AG04450 (cell line): ENCODE results near the gene ATXN1. TPM values are rescaled to one million over a fixed set of nuclear protein-coding genes. Genes with fewer than 3 reads are reported as not detected.
A peak's percentile ranks its signal among the peaks of the same experiment; 100 is the strongest.
"Not testable (repeated sequence)": the region's sequence is repeated elsewhere in the genome, so short reads cannot be mapped to it uniquely, and the experiment has no call there.

Experiments used
- CTCF ChIA-PET: fragments of 300-600, 350-600 bp; formaldehyde crosslinking; extraction: SDS; loops from one replicate; lab custom pipeline; 2022; ENCODE audit warnings: antibody characterized with exemption, inconsistent platforms; lab: Charles Lee
- POLR2A ChIA-PET: fragments of 350-600 bp; formaldehyde crosslinking; extraction: SDS; loops from one replicate; lab custom pipeline; 2021; ENCODE audit warnings: antibody characterized with exemption, inconsistent platforms; lab: Yijun Ruan, JAX
- DNase-seq: peaks from one replicate; pipeline ENCODE4 v3.0.0-alpha.2; 2011; ENCODE audit warnings: low read depth, low spot score
- H3K27ac ChIP-seq: one replicate; pipeline ENCODE4 v1.5.1; 2012; ENCODE audit warnings: low read depth, low read length, control low read depth
- H3K27me3 ChIP-seq: one replicate; pipeline ENCODE4 v1.6.0; 2012; ENCODE audit warnings: low read length; ENCODE audit not compliant: control insufficient read depth, insufficient read depth
- H3K4me3 ChIP-seq: 2 replicates; pipeline ENCODE4 v1.5.1; 2011; ENCODE audit warnings: mild to moderate bottlenecking, low read depth, low read length, control low read depth
- H3K9me3 ChIP-seq: 2 replicates; pipeline ENCODE4 v1.5.1; 2012; ENCODE audit warnings: low read length; ENCODE audit not compliant: control insufficient read depth, insufficient read depth
- polyA plus RNA-seq: library from polyadenylated mRNA; depleted of rRNA; stranded (reverse); fragments of >200 nt; gene quantifications from 2 replicates; pipeline ENCODE4 v1.2.3, GENCODE V29; 2011
- TF ChIP-seq, protein P1 (sequence below): IDR thresholded peaks from 2 replicates; pipeline ENCODE4 v1.5.1; 2011; ENCODE audit warnings: low read depth, low read length, control low read depth, inconsistent platforms

The ATXN1 gene
- polyA plus RNA-seq, 1 experiment = 12.6 TPM

DNA sequence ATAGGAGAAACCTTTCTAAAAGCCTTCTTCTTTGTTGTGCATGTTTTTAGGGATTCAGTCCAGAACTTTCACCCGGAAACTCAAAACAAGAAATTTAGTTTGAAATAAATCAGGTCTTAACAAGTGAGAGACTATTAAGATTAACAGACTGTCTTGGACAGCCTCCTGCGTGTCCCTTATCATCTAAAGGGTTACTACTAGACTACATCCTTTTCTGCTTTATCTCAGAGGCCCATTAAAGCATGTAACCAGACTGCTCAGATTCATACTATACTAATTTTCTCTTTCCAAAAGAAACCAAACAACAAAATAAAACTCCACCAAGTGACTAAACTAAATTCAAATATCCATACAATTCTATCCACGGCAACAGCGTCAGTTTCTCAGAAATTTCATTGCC is 349.1 kb downstream of the ATXN1 start:
- Histone ChIP-seq H3K9me3 (no peaks in the 10 kb centered on the region), H3K4me3 (no peak overlapping the region), H3K27me3 (no peaks in the 10 kb centered on the region), H3K27ac (no peak overlapping the region)
- ChIA-PET POLR2A (no interaction called here), CTCF (no interaction called here)
- no peak for DNase-seq
- TF ChIP-seq, protein P1, sequence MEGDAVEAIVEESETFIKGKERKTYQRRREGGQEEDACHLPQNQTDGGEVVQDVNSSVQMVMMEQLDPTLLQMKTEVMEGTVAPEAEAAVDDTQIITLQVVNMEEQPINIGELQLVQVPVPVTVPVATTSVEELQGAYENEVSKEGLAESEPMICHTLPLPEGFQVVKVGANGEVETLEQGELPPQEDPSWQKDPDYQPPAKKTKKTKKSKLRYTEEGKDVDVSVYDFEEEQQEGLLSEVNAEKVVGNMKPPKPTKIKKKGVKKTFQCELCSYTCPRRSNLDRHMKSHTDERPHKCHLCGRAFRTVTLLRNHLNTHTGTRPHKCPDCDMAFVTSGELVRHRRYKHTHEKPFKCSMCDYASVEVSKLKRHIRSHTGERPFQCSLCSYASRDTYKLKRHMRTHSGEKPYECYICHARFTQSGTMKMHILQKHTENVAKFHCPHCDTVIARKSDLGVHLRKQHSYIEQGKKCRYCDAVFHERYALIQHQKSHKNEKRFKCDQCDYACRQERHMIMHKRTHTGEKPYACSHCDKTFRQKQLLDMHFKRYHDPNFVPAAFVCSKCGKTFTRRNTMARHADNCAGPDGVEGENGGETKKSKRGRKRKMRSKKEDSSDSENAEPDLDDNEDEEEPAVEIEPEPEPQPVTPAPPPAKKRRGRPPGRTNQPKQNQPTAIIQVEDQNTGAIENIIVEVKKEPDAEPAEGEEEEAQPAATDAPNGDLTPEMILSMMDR = no peak

DNA sequence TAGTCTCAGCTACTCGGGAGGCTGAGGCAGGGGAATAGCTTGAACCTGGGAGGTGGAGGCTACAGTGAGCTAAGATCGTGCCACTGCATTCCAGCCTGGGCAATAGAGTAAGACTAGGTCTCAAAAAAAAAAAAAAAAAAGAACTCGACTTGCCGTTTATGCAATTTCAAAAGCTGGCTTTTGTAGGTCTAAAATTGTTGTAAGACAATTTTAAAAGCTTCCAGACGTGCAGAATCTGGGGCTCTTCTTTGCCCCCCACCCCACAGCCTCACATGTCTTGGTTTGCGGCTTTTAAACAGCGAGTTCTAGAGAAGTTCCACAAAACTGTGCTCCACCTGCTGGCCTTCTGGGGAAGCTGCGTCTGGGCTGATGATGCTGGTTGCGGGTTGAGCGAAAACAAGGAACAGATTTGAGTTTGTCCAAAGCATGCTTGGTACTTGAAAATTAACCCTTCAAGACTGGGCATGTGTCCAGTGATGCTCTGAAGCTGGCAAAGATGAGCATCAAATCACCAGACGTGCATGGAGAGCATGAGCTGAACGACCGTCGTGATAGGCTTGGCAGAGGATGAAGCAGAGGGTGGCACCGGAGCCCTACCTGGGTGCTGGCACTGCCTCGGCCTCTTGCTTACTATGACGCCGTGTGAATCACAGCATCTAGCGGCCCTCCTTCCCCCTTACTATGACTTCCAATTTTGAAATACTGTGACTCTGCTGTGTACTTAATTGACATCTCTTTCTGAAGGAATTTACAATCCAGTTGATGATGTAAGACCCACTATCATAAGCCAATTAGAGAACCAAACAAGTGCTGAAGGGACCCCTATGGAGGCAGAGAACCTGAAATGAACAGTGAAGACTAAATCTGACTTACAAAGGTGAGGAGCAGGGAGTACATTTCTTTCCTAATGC is 351.5 kb downstream of the ATXN1 start:
- no peaks in the 10 kb centered on the region for H3K27me3 ChIP-seq
- TF ChIP-seq, protein P1 = peak; percentile 84
- no peak for DNase-seq
- ChIA-PET POLR2A (no interaction called here), CTCF (interaction anchor here (0.6 to 2.4 kb wide), 30 partner anchors 9 to 1754 kb away, joined by 3 to 21 read pairs (median 4); partner anchors contain the start of gene ATXN1)
- H3K27ac ChIP-seq = no peak overlapping the region
- H3K4me3 ChIP-seq = no peak overlapping the region
- no peaks in the 10 kb centered on the region for H3K9me3 ChIP-seq

DNA sequence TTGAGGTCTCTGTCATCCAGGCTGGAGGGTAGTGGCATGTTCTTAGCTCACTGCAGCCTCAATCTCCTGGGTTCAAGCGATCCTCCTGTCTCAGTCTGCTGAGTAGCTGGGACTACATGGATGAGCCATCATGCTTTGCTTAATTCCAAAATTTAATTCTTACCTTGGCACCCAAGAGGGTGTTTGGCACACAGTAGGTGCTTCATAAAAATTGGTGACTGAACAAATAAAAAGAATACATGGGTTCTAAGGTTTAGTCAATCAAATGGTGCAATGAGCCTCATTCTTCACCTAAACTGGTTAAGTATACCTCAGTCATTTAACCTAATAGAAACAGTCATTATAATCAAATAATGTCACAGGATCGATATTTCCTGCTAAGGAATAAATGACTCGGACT is 352.5 kb downstream of the ATXN1 start:
- ChIA-PET POLR2A (no interaction called here), CTCF (interaction anchor here (0.6 to 2.4 kb wide), 18 partner anchors 8 to 856 kb away, joined by 3 to 21 read pairs (median 4); partner anchors contain the start of gene ATXN1)
- DNase-seq = no peak
- H3K4me3 ChIP-seq = no peak overlapping the region
- no peaks in the 10 kb centered on the region for H3K9me3 ChIP-seq
- no peaks in the 10 kb centered on the region for H3K27me3 ChIP-seq
- TF ChIP-seq, protein P1 = no peak
- no peak overlapping the region for H3K27ac ChIP-seq

DNA sequence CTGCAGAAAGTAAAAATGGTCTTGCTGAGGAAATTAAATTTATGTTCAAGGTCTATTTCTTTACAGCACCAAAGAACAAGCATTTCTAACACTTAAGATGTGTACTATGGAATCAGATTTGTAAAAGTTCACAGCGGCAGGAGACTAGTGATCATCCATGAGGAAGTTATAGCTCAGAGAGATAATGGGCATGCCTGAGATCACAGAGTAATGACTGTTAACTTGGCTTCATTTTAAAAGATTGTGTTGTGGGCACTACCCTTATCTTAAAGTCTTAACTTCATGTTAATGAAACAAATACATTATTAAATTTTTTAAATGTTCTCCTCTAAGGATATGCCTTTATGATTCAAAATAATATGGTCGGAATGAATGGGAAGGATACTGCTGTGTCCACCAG is 354.3 kb downstream of the ATXN1 start:
- Histone ChIP-seq H3K27ac (no peak overlapping the region), H3K4me3 (no peak overlapping the region), H3K27me3 (no peaks in the 10 kb centered on the region), H3K9me3 (no peaks in the 10 kb centered on the region)
- TF ChIP-seq, protein P1 = no peak
- POLR2A ChIA-PET = no interaction called here
- DNase-seq = no peak
- CTCF ChIA-PET = interaction anchor here (0.6 to 2.1 kb wide), 4 partner anchors 9 to 356 kb away, joined by 3 to 10 read pairs (median 6); no protein-coding TSS in a partner anchor

DNA sequence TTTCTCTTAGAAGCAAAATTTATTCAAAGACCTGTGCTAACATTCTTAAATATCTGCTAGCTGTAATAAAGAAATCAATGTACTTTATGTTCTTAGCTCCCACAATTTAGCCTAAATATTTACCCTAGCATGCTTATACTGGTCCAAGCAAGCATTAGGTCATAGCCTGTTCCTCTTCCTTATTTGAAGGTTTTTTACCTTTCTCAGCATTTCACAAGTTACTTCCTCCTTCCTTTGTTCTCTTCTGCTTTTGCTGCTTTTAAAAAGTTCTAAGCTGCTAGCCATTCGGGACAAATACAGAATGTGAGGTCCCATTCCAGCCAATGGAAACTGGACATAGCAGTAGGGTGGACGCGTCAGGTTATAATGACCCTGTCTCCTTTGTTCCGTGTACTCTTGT is 354.7 kb downstream of the ATXN1 start:
- CTCF ChIA-PET = interaction anchor here (0.6 to 2.1 kb wide), 5 partner anchors 8 to 357 kb away, joined by 3 to 10 read pairs (median 8); no protein-coding TSS in a partner anchor
- H3K27me3 ChIP-seq, H3K27ac ChIP-seq, H3K4me3 ChIP-seq, DNase-seq, H3K9me3 ChIP-seq, POLR2A ChIA-PET: not testable (repeated sequence)
